GM12873 (cell line): ENCODE results near the gene GLDN.

ENCODE experiments used
- TF ChIP-seq, protein P1 (sequence below): IDR thresholded peaks from 2 replicates; pipeline ENCODE4 v1.5.1; 2012; ENCODE audit warnings: low read depth, mild to moderate bottlenecking, moderate library complexity, low read length, control low read depth; ENCODE audit not compliant: insufficient read depth; ENCODE audit errors: missing control alignments

Gene GLDN

DNA sequence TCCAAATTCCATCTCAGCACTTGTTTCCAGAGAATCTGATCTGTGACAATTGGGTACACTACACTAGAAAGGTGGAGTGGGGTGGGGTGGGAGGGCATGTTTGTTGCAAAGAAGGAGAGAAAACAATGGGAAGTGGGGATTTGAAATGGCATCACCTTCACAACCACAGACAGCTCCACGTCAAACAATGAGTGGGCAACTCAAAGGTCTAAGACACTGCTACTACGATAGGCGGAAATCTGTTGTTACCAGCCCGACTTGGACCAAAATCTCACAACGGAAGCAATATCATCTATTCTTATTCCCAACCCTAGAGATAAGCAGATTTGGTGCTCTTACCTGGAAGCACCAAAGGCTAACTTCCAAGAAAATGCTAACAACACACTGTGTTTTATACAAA is 6.4 kb upstream of the GLDN start:
- TF ChIP-seq, protein P1, sequence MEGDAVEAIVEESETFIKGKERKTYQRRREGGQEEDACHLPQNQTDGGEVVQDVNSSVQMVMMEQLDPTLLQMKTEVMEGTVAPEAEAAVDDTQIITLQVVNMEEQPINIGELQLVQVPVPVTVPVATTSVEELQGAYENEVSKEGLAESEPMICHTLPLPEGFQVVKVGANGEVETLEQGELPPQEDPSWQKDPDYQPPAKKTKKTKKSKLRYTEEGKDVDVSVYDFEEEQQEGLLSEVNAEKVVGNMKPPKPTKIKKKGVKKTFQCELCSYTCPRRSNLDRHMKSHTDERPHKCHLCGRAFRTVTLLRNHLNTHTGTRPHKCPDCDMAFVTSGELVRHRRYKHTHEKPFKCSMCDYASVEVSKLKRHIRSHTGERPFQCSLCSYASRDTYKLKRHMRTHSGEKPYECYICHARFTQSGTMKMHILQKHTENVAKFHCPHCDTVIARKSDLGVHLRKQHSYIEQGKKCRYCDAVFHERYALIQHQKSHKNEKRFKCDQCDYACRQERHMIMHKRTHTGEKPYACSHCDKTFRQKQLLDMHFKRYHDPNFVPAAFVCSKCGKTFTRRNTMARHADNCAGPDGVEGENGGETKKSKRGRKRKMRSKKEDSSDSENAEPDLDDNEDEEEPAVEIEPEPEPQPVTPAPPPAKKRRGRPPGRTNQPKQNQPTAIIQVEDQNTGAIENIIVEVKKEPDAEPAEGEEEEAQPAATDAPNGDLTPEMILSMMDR: no peak

DNA sequence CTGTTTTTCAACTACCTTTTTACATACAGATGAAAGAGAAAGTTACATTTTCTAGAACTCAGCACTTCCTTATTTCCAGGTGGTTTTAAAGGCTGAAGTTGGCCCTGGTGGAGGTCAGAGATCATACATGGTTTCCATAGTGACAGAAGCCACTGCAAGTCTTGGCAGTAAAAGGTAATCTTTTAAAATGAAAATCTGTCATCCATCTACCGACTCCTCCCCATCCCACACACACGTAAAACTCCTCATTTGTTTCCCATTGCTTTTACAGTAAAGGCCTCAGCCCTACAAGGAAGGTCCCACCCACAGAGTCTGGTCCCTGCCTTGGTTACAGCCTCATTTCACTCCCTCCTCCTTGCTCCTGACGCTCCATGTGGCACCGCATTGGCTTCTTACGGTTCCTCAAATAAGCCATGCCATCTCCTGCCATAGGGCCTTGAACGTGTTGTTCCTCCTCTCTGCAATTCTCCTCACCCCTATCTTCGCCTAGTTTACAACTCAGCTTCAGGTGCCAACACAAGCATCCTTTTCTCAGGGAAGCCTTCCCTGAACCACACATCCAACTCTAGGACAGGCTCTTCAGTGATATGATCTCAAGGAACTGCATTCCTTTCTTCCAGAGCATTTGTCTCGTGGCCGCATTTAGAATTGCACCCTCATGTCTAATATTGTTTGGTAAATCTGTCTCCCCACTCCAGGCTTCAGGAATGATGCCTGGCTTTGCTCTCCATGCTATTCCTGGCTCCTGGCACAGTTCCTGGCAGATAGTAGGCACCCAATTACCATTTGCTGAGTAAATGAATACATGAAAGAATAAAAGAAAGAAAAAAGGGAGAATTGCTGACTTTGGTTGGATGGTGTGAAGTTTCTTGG is 5.7 kb upstream of the GLDN start:
- TF ChIP-seq, protein P1: no peak

DNA sequence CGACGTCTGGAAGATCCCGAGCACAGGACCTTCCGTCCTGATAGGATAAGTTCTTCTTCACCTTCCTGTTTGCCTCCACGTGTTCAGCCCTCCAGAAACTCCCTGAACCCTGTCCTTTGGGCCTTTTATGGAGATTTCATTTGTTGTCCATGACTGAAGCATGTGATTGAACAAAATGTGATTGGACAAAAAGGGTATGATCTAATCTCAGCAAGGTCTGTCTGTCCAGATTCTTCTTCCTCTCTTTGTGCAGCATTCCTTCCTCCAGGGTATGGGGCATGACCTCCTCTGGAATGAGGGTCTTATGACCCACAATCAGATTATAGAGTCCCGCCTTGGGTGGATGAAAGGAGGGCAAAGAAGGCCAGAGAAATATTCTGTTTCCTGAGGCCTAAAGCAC is 3.0 kb upstream of the GLDN start, which contains the start of gene CYP19A1:
TSS of gene CYP19A1 (minus strand) at position 101 of the 400 bp plus-strand sequence. CDS start 95,684 bp downstream, outside the sequence.
- TF ChIP-seq, protein P1: no peak

DNA sequence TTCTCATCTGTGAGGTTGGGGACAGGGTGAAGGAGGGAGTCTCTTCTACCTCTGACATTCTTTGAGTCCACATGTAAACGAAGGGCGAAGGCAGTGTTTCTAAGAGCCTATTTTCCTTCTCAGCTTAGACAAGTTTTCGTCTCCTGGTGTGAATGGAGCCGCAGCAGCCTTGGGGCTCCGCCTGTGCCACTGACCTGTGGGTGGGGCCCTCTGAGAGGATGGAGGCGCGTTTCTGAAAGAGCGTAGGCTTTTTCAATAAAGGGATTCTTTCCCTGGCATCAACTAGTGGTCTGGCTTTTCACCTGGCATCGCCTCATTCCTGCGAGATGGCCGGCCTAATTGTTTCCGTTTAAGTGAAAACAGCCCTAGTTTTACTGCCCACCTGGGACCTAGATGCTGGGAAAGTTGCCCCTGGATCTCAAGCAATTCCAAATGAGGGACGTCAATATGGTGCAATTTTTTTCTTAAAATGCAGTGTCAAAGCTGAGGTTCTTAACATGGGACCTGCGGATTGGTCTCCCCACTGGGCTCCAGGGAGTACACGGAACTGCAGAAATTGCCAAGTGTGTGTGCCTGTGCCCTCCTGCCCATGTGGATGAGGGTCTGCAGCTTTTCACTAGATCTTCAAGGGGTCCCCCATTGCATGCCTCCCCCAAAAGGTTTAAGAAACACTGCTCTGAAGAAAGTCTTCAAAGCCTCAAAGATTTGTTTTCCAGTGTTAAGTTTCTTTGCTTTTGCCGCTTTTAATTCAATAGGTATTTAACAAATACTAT is 958 bp downstream of the GLDN start:
- TF ChIP-seq, protein P1: no peak

DNA sequence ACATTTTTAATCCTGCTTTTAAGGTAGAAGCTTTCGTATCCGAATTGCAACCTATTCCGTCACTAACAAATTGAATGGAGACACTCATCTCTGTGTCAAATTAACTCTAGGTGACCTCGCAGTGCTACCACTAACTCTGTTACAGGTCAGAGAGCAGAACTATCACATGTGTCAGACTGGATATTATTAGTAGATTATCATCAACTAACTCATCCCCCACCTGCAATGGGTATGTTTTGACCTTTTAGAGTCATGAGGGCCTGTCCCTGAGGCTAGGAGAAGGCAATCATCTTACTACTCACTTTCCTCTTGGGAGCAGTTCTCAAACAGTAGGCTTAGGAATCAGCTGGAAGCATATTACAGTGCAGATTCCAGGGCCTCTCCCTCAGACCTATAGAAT is 2.0 kb downstream of the GLDN start:
- TF ChIP-seq, protein P1: no peak

DNA sequence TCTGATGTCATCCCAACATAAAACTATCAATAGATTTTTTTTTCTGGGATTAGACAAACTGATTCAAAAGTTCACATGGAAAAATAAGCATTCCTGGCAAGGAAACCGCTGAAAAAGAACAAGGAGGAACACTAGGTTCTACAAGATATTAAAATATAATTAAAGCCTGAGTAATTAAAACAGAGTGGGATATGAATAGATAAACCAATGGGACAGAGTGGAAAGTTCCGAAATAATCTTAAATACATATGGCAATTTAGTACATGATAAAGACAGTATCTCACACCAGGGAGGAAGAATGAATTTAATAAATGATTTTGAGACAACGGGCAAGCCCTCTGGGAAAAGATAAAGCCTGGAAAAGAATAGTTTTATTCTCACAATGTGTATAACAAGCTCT is 4.7 kb downstream of the GLDN start:
- TF ChIP-seq, protein P1: no peak

DNA sequence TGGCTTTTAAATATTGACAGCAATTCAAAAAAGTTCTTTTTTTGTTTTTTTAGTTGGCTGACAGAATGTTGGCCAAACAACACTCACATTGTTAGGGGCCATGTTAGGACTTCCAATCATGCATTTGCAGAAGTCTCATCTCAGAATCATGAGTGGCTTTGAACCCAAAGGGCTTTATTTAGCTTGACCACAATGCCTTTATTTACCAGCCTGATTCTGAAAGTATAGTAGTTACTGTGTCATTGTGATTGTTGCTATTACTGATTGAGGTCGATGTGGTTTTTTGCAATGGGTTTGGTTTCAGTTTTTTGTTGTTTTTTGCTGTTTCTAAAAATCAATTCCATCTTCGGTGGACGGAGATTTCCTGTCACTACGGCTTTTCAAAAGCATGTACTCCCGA is 7.2 kb downstream of the GLDN start:
- TF ChIP-seq, protein P1: no peak
